Measurements from ENCODE around the gene PRDM5.

DNA sequence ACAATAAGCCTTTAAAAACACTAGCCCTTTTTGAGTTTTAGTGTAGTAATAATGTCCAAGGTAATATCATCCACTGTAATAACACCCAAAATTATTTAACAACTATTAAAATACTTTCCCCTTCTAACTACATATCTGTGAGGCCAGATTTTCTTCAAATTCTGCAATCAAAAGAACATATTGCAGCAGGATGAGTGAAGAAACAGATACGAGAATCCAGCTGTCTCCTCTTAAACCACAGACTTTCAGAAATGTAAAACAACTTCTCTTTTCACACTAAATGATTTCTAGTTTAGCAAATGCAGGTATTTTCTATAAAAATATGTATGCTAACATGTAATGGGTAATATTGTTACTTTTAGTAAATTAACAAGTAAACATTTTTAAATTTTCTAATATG is 148.9 kb downstream of the PRDM5 start:
- no peak for TF ChIP-seq MYC (IDR thresholded peaks at IDR 0.05; ENCODE audit: low read depth, low read length)
- no peak for TF ChIP-seq CTCF (IDR thresholded peaks at IDR 0.05; ENCODE audit: low read depth, low read length)
- no peak for TF ChIP-seq POLR2A (IDR thresholded peaks at IDR 0.05; ENCODE audit: extremely low read depth, insufficient read length)
- TF ChIP-seq MAX (IDR thresholded peaks at IDR 0.05; ENCODE audit: low read depth, low read length), result no peak

Measured in NB4 (cell line).